Activated naive CD4-positive, alpha-beta T cell treated with anti-CD3 and anti-CD28 coated beads, Interleukin-2, amount 50 U/mL, for 24 hours (primary cell): ENCODE measurements around the gene ZNF175.

Source experiments
- H3K27ac Mint-ChIP-seq: one replicate; pipeline ENCODE4 v1.8.0; 2021; ENCODE audit warnings: mild to moderate bottlenecking, mixed read lengths
- H3K27me3 Mint-ChIP-seq: one replicate; pipeline ENCODE4 v1.8.0; 2021; ENCODE audit warnings: mixed read lengths
- H3K36me3 Mint-ChIP-seq: one replicate; pipeline ENCODE4 v1.8.0; 2021; ENCODE audit warnings: mixed read lengths
- H3K4me1 Mint-ChIP-seq: one replicate; pipeline ENCODE4 v1.8.0; 2021; ENCODE audit warnings: mixed read lengths
- H3K4me3 Mint-ChIP-seq: one replicate; pipeline ENCODE4 v1.8.0; 2021; ENCODE audit warnings: mild to moderate bottlenecking, mixed read lengths
- H3K9me3 Mint-ChIP-seq: one replicate; pipeline ENCODE4 v1.8.0; 2021; ENCODE audit warnings: mixed read lengths

Gene ZNF175

GRCh38 chr19:51546650-51547396 lies 24.3 kb upstream of the ZNF175 start:
- no peak overlapping the region for H3K27ac Mint-ChIP-seq
- H3K27me3 Mint-ChIP-seq = peaks cover 31% of the 10 kb centered on the region

GRCh38 chr19:51547397-51548212 lies 23.5 kb upstream of the ZNF175 start:
- Mint-ChIP-seq H3K36me3 (no peaks in the 10 kb centered on the region), H3K4me1 (peaks cover 10% of the 10 kb centered on the region), H3K27me3 (peaks cover 31% of the 10 kb centered on the region), H3K9me3 (peaks cover 4% of the 10 kb centered on the region), H3K27ac (no peak overlapping the region), H3K4me3 (no peak overlapping the region)

More at GRCh38 chr19:51546650-51547396, 24.3 kb upstream of the ZNF175 start:
- H3K9me3 Mint-ChIP-seq = peaks cover 4% of the 10 kb centered on the region
- H3K4me3 Mint-ChIP-seq = no peak overlapping the region
- peaks cover 7% of the 10 kb centered on the region for H3K4me1 Mint-ChIP-seq
- no peaks in the 10 kb centered on the region for H3K36me3 Mint-ChIP-seq

- Mint-ChIP-seq H3K4me3 (no peak overlapping the region), H3K9me3 (peaks cover 4% of the 10 kb centered on the region), H3K27ac (no peak overlapping the region), H3K36me3 (no peaks in the 10 kb centered on the region), H3K4me1 (peaks cover 10% of the 10 kb centered on the region), H3K27me3 (peaks cover 35% of the 10 kb centered on the region)
Measured at GRCh38 chr19:51548213-51548651, 22.9 kb upstream of the ZNF175 start.

GRCh38 chr19:51548891-51549305 lies 22.2 kb upstream of the ZNF175 start:
- Mint-ChIP-seq H3K4me1 (peaks cover 10% of the 10 kb centered on the region), H3K27ac (no peak overlapping the region), H3K4me3 (no peak overlapping the region), H3K9me3 (peaks cover 4% of the 10 kb centered on the region), H3K36me3 (no peaks in the 10 kb centered on the region), H3K27me3 (peaks cover 33% of the 10 kb centered on the region)

GRCh38 chr19:51549533-51550324 lies 21.4 kb upstream of the ZNF175 start:
- Mint-ChIP-seq H3K4me3 (no peak overlapping the region), H3K4me1 (peaks cover 10% of the 10 kb centered on the region), H3K36me3 (no peaks in the 10 kb centered on the region), H3K27ac (no peak overlapping the region), H3K27me3 (peaks cover 30% of the 10 kb centered on the region), H3K9me3 (peaks cover 4% of the 10 kb centered on the region)

- no peak overlapping the region for H3K4me3 Mint-ChIP-seq
- H3K27me3 Mint-ChIP-seq = peaks cover 36% of the 10 kb centered on the region
- H3K27ac Mint-ChIP-seq = no peak overlapping the region
- H3K36me3 Mint-ChIP-seq = no peaks in the 10 kb centered on the region
- H3K4me1 Mint-ChIP-seq = peaks cover 10% of the 10 kb centered on the region
- peaks cover 4% of the 10 kb centered on the region for H3K9me3 Mint-ChIP-seq
Measured at GRCh38 chr19:51550848-51551672, 20.0 kb upstream of the ZNF175 start.

- peaks cover 4% of the 10 kb centered on the region for H3K9me3 Mint-ChIP-seq
- peaks cover 10% of the 10 kb centered on the region for H3K4me1 Mint-ChIP-seq
- peaks cover 36% of the 10 kb centered on the region for H3K27me3 Mint-ChIP-seq
- no peak overlapping the region for H3K27ac Mint-ChIP-seq
- H3K36me3 Mint-ChIP-seq = no peaks in the 10 kb centered on the region
- no peak overlapping the region for H3K4me3 Mint-ChIP-seq
Measured at GRCh38 chr19:51551673-51552432, 19.2 kb upstream of the ZNF175 start.

GRCh38 chr19:51552608-51552995 lies 18.5 kb upstream of the ZNF175 start:
- H3K4me3 Mint-ChIP-seq = no peak overlapping the region
- H3K9me3 Mint-ChIP-seq = peaks cover 4% of the 10 kb centered on the region
- H3K27ac Mint-ChIP-seq = no peak overlapping the region
- H3K4me1 Mint-ChIP-seq = peaks cover 10% of the 10 kb centered on the region
- no peaks in the 10 kb centered on the region for H3K36me3 Mint-ChIP-seq
- H3K27me3 Mint-ChIP-seq = peaks cover 36% of the 10 kb centered on the region

GRCh38 chr19:51552996-51553725 lies 17.9 kb upstream of the ZNF175 start:
- H3K27ac Mint-ChIP-seq = no peak overlapping the region
- H3K36me3 Mint-ChIP-seq = no peaks in the 10 kb centered on the region
- H3K27me3 Mint-ChIP-seq = peaks cover 33% of the 10 kb centered on the region
- H3K9me3 Mint-ChIP-seq = peaks cover 4% of the 10 kb centered on the region
- no peak overlapping the region for H3K4me3 Mint-ChIP-seq
- H3K4me1 Mint-ChIP-seq = peaks cover 10% of the 10 kb centered on the region

GRCh38 chr19:51559240-51559639 lies 11.8 kb upstream of the ZNF175 start:
- H3K27me3 Mint-ChIP-seq = peaks cover 51% of the 10 kb centered on the region
- no peaks in the 10 kb centered on the region for H3K4me1 Mint-ChIP-seq
- H3K4me3 Mint-ChIP-seq = no peak overlapping the region
- no peaks in the 10 kb centered on the region for H3K9me3 Mint-ChIP-seq
- peaks cover 2% of the 10 kb centered on the region for H3K36me3 Mint-ChIP-seq
- no peak overlapping the region for H3K27ac Mint-ChIP-seq

GRCh38 chr19:51560339-51560738 lies 10.7 kb upstream of the ZNF175 start:
- H3K4me3 Mint-ChIP-seq = no peak overlapping the region
- no peak overlapping the region for H3K27ac Mint-ChIP-seq
- H3K27me3 Mint-ChIP-seq = peaks cover 53% of the 10 kb centered on the region
- peaks cover 2% of the 10 kb centered on the region for H3K36me3 Mint-ChIP-seq
- H3K4me1 Mint-ChIP-seq = no peaks in the 10 kb centered on the region
- H3K9me3 Mint-ChIP-seq = no peaks in the 10 kb centered on the region

GRCh38 chr19:51564791-51565190 lies 6.3 kb upstream of the ZNF175 start:
- H3K27me3 Mint-ChIP-seq = peaks cover 33% of the 10 kb centered on the region
- peaks cover 2% of the 10 kb centered on the region for H3K4me1 Mint-ChIP-seq
- H3K27ac Mint-ChIP-seq = no peak overlapping the region
- H3K4me3 Mint-ChIP-seq = no peak overlapping the region
- H3K9me3 Mint-ChIP-seq = no peaks in the 10 kb centered on the region
- H3K36me3 Mint-ChIP-seq = peaks cover 2% of the 10 kb centered on the region

GRCh38 chr19:51565583-51565982 lies 5.5 kb upstream of the ZNF175 start:
- H3K27ac Mint-ChIP-seq = no peak overlapping the region
- H3K9me3 Mint-ChIP-seq = no peaks in the 10 kb centered on the region
- no peak overlapping the region for H3K4me3 Mint-ChIP-seq
- peaks cover 29% of the 10 kb centered on the region for H3K27me3 Mint-ChIP-seq
- peaks cover 6% of the 10 kb centered on the region for H3K4me1 Mint-ChIP-seq
- H3K36me3 Mint-ChIP-seq = peaks cover 2% of the 10 kb centered on the region
